Measurements from ENCODE around the gene CLHC1. TPM values are rescaled to one million over a fixed set of nuclear protein-coding genes. Genes with fewer than 3 reads are reported as not detected.

The CLHC1 gene
- total RNA-seq, 4 donors from 2014 or later, result 22.7 to 32.1 (median 27.1) TPM

DNA sequence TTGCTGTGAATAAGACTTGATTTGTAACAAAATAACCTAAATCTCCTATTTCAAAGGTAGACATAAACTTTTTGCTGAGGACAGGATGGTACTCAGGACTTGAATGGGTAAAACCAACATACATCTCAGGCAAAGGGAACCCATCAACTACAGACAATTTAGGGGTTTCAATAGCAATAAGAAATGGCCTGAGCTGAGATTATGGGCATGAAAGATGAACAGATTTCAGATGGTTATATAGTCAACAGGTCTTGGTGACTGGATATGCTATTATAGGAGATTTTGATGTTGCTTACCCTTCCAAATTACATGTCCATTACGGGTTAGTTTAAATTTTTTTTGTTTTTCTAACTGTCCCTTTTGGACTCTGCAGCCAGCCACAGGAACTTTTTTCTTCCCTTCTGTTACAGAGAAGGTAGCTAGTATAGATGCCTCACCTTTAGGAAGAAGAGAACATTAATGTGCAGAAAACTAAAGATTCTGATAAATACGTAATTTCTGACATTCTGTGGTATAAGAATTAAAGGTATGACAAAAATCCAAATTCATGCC, 5.0 kb upstream of the CLHC1 start:
- Histone ChIP-seq H3K36me3 (peaks cover 27 to 33% of the 10 kb centered on the region in 2 donors), H3K4me1 (peaks cover 7 to 14% of the 10 kb centered on the region in 2 donors), H3K4me3 (replicated peaks in 1 of 3) (no peak overlapping the region), H3K27ac (no peak overlapping the region), H3K9me3 (no peaks in the 10 kb centered on the region), H3K27me3 (no peaks in the 10 kb centered on the region)
- no peak for TF ChIP-seq CTCF (IDR thresholded peaks at IDR 0.05)
- no peak for TF ChIP-seq POLR2A (IDR thresholded peaks at IDR 0.05)
- intact Hi-C loops (cut with DNase I), result no loop called here
- WGBS, 2 donors, result 91 to 94% methylated on average over 2 of the region's 2 CpGs
- no peak for DNase-seq

DNA sequence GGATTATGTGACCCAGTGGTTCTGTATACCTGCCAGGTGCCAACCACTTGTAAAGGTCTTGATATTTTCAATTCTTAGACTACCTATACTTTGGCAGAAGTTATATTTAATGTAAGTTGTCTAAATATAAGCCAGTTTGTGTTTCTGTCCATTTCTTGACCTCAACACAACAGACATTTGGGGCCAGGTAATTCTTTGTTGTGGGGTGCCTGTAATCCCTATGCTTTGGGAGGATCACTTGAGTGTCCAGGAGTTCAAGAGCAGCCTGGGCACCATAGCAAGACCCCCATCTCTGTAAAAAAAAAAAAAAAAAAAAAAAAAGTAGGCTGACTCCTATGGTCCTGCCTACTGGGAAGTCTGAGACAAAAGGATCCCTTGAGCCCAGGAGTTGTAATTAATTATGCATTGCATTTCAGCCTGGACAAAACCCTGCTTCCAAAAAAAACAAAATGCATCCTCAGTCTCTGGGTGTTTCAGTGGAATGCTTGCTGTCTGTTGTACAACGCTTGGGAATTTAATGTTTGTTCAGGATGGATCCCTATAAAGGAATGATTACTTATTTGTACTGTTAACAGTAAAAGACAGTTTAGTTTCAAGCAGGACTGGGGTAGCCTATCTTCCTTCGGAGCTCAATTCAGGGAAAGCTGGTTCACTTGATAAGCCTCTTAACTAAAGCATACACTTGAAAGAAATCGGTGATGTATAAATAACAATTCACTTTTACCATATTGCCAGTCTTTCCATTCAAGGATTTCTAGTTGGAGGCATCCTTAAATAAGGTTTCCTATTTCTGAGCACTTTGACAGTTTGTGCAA, 3.8 kb upstream of the CLHC1 start:
- intact Hi-C loops (cut with DNase I), result no loop called here
- Histone ChIP-seq H3K9me3 (no peaks in the 10 kb centered on the region), H3K4me3 (replicated peaks in 1 of 3) (no peak overlapping the region), H3K4me1 (peaks cover 15 to 20% of the 10 kb centered on the region in 2 donors), H3K27ac (no peak overlapping the region), H3K27me3 (no peaks in the 10 kb centered on the region), H3K36me3 (peaks cover 27 to 33% of the 10 kb centered on the region in 2 donors)
- DNase-seq, result no peak
- TF ChIP-seq POLR2A (IDR thresholded peaks at IDR 0.05) (no peak), CTCF (IDR thresholded peaks at IDR 0.05) (no peak)
- WGBS, 2 donors, result 71 to 75% methylated on average over 3 of the region's 3 CpGs

DNA sequence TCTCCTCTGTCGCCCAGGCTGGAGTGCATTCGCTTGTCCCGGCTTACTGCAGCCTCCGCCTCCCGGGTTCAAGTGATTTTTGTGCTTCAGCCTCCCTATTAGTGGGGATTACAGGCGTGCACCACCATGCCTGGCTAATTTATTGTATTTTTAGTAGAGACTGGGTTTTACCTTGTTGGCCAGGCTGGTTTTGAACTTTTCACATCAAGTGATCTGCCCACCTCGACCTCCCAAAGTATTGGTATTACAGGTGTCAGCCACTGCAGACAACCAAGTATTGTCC, 1.5 kb upstream of the CLHC1 start:
- peak overlapping the region in 2 of 3 donors; percentile 84 to 95 for H3K27ac ChIP-seq
- no peaks in the 10 kb centered on the region for H3K27me3 ChIP-seq
- WGBS, 2 donors, result 69 to 70% methylated on average over 7 of the region's 7 CpGs
- H3K4me1 ChIP-seq, result peaks cover 19 to 25% of the 10 kb centered on the region in 2 donors
- DNase-seq, result no peak
- intact Hi-C loops (cut with DNase I), result no loop called here
- TF ChIP-seq POLR2A (IDR thresholded peaks at IDR 0.05) (no peak), CTCF (IDR thresholded peaks at IDR 0.05) (no peak)
- peak overlapping the region in 1 of 3 donors; percentile 75 for H3K4me3 ChIP-seq (replicated peaks in 1 of 3)
- no peaks in the 10 kb centered on the region for H3K9me3 ChIP-seq
- H3K36me3 ChIP-seq, result peaks cover 17 to 27% of the 10 kb centered on the region in 2 donors

GRCh38 chr2:55232863-55233657, 967 bp upstream of the CLHC1 start:
- H3K4me1 ChIP-seq, result peaks cover 19 to 25% of the 10 kb centered on the region in 2 donors
- intact Hi-C loops (cut with DNase I), result no loop called here
- TF ChIP-seq CTCF (IDR thresholded peaks at IDR 0.05), result no peak
- H3K27ac ChIP-seq, result peak overlapping the region; percentile 84 to 95 (median 88)
- H3K27me3 ChIP-seq, result no peaks in the 10 kb centered on the region
- H3K36me3 ChIP-seq, result peaks cover 17 to 27% of the 10 kb centered on the region in 2 donors
- peak overlapping the region; percentile 75 to 100 (median 94) for H3K4me3 ChIP-seq (replicated peaks in 1 of 3)
- WGBS, 2 donors, result 4 to 6% methylated on average over 29 to 31 of the region's 33 CpGs
- DNase-seq, result peak; percentile 73 to 74
- no peaks in the 10 kb centered on the region for H3K9me3 ChIP-seq
